DND-41 (cell line): Measurements from ENCODE around the gene SPARCL1.
A peak's percentile ranks its signal among the peaks of the same experiment; 100 is the strongest.

ENCODE experiments used
- EZH2 ChIP-seq: IDR thresholded peaks from 3 replicates; pipeline ENCODE4 v1.6.1; 2012; ENCODE audit warnings: borderline replicate concordance, low read depth, mild to moderate bottlenecking, moderate library complexity, low read length, inconsistent platforms; ENCODE audit not compliant: severe bottlenecking
- TF ChIP-seq, protein P1 (sequence below): IDR thresholded peaks from 2 replicates; pipeline ENCODE4 v1.5.1; 2012; ENCODE audit warnings: borderline replicate concordance, low read length, moderate library complexity, mild to moderate bottlenecking; ENCODE audit not compliant: poor library complexity, severe bottlenecking; ENCODE audit errors: extremely low read depth

DNA sequence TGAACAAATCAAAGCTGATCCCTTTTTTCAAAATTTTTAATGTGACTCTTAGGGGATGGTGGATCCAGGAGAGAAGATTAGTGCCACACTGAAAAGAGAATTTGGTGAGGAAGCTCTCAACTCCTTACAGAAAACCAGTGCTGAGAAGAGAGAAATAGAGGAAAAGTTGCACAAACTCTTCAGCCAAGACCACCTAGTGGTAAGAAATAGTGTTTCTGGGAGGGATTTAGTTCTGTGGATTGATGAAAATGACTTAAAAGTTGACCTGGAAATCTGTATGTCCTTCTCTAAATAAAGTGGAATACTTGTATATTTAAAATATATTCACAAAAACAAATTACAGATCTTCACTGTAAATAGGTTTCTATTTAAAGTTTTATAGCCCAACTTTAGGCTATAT, 77.6 kb downstream of the SPARCL1 start:
- TF ChIP-seq, protein P1, sequence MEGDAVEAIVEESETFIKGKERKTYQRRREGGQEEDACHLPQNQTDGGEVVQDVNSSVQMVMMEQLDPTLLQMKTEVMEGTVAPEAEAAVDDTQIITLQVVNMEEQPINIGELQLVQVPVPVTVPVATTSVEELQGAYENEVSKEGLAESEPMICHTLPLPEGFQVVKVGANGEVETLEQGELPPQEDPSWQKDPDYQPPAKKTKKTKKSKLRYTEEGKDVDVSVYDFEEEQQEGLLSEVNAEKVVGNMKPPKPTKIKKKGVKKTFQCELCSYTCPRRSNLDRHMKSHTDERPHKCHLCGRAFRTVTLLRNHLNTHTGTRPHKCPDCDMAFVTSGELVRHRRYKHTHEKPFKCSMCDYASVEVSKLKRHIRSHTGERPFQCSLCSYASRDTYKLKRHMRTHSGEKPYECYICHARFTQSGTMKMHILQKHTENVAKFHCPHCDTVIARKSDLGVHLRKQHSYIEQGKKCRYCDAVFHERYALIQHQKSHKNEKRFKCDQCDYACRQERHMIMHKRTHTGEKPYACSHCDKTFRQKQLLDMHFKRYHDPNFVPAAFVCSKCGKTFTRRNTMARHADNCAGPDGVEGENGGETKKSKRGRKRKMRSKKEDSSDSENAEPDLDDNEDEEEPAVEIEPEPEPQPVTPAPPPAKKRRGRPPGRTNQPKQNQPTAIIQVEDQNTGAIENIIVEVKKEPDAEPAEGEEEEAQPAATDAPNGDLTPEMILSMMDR: peak; percentile 21
- no peak for TF ChIP-seq EZH2
